Lower leg skin (tissue), 3 donors: ENCODE measurements around the gene SSUH2.

Source experiments
- POLR2A ChIP-seq, 2 donors: fragments of 450-650 bp; IDR thresholded peaks; one replicate each; pipeline ENCODE4 v1.6.1; 2016 to 2017; ENCODE audit warnings: antibody characterized with exemption in 2 of 2, mild to moderate bottlenecking in 1 of 2, moderate library complexity in 1 of 2
- TF ChIP-seq, protein P1 (sequence below), 3 donors: fragments of 450-650 bp; IDR thresholded peaks; one replicate each; pipeline ENCODE4 v1.5.1; 2016; ENCODE audit warnings: antibody characterized with exemption in 3 of 3, mild to moderate bottlenecking in 3 of 3, moderate library complexity in 2 of 3

DNA sequence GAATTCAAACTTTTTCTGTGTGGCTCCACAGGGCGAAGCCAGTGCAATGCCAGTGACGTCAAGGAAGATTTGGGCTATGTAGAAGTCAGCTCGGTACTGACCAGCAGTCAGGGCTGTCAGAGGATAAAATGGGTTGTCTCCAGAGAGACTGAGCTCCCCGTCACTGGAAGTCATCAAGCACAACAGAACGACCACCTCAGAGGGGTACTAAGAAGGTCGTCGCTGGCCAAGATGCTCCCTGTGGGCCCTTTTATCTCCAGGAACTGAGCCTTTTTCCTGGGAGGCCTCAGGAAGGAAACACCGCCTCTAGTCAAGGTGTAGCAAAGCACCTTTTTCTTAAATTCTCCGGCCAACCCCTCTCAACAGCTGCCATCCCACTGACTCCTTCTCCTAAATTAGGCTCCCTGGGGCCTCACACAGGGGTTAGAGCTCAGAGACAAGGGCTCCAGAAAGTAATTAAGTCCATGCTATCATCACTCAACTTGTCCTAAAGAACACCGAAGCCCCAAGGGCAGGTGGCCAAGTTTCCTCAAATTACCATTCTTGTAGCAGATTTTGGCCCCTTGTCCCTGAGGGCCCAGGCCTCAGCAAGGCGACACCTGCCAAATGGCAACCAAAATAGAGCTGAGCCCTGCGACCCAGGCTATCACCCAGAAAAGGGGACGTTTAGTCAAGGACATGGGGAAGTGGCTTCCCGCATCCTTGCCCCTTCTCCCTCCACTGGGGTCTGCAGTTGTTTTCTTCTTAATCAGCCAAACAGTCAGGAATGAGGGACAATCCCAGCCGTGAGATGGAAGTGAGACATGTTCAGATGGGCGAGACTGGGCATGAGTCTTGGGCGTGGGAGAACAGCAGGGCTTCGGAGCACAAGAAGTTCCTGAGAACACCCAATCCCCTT, 48.0 kb downstream of the SSUH2 start:
- TF ChIP-seq, protein P1, sequence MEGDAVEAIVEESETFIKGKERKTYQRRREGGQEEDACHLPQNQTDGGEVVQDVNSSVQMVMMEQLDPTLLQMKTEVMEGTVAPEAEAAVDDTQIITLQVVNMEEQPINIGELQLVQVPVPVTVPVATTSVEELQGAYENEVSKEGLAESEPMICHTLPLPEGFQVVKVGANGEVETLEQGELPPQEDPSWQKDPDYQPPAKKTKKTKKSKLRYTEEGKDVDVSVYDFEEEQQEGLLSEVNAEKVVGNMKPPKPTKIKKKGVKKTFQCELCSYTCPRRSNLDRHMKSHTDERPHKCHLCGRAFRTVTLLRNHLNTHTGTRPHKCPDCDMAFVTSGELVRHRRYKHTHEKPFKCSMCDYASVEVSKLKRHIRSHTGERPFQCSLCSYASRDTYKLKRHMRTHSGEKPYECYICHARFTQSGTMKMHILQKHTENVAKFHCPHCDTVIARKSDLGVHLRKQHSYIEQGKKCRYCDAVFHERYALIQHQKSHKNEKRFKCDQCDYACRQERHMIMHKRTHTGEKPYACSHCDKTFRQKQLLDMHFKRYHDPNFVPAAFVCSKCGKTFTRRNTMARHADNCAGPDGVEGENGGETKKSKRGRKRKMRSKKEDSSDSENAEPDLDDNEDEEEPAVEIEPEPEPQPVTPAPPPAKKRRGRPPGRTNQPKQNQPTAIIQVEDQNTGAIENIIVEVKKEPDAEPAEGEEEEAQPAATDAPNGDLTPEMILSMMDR (IDR thresholded peaks at IDR 0.05) = no peak
- TF ChIP-seq POLR2A (IDR thresholded peaks at IDR 0.05) = no peak
